Measurements from ENCODE around the gene BICRA. TPM values are rescaled to one million over a fixed set of nuclear protein-coding genes. Genes with fewer than 3 reads are reported as not detected.

The BICRA gene
- total and polyA plus RNA-seq, 9 of the 15 experiments (the other 6 are each of a cell fraction or from before 2014, with no cell fraction given): 0.01 to 8.8 (median 1.2) TPM

- no peak for TF ChIP-seq AFF1 (IDR thresholded peaks at IDR 0.05; ENCODE audit: low read depth in 1 of 2, partially characterized antibody in 2 of 2)
- TF ChIP-seq RBM14 (IDR thresholded peaks at IDR 0.05; ENCODE audit: borderline replicate concordance, insufficient read depth, low read depth, low read length): no peak
- TF ChIP-seq NR3C1 (CRISPR knock-in tag; IDR thresholded peaks at IDR 0.05): no peak
- no peak for TF ChIP-seq ZC3H4 (CRISPR knock-in tag; IDR thresholded peaks at IDR 0.05; ENCODE audit: borderline replicate concordance)
- TF ChIP-seq HBP1 (CRISPR knock-in tag; IDR thresholded peaks at IDR 0.05): no peak
- TF ChIP-seq NR4A1 (CRISPR knock-in tag; IDR thresholded peaks at IDR 0.05): no peak
- no peak for TF ChIP-seq NR4A1 (tag; IDR thresholded peaks at IDR 0.05)
- no peak for TF ChIP-seq HDAC2 (IDR thresholded peaks at IDR 0.05)
Measured at GRCh38 chr19:47691782-47692181, 82.8 kb downstream of the BICRA start (continued).

Data from K562 (cell line).